C1 segment of cervical spinal cord (tissue), 14 donors: Measurements from ENCODE around the gene MTFMT.
A peak's percentile ranks its signal among the peaks of the same experiment; 100 is the strongest.

Experiments used
- DNase-seq, 14 donors: peaks; one replicate each; lab custom pipeline; 2025; lab: John Stamatoyannopoulos, UW

The MTFMT gene

DNA sequence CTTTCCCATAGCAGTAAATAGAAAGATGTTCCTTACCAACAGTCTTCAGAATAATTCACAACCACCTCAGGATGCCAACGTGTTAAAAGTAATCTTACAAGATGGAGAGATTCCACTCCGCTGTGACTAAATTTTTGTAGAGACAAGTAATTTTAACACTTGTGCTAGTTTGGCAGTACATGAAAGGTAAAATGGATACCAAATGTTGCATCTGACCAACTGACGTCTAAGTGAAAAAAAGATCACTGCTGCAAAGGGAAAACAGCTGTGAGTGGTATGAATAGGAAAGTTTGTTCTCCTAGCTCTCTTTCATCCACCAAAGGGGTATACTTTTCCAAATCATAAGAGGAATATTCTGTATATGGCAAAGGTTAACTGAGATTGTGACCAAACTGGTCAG, 42.3 kb downstream of the MTFMT start:
- DNase-seq, result no peak

DNA sequence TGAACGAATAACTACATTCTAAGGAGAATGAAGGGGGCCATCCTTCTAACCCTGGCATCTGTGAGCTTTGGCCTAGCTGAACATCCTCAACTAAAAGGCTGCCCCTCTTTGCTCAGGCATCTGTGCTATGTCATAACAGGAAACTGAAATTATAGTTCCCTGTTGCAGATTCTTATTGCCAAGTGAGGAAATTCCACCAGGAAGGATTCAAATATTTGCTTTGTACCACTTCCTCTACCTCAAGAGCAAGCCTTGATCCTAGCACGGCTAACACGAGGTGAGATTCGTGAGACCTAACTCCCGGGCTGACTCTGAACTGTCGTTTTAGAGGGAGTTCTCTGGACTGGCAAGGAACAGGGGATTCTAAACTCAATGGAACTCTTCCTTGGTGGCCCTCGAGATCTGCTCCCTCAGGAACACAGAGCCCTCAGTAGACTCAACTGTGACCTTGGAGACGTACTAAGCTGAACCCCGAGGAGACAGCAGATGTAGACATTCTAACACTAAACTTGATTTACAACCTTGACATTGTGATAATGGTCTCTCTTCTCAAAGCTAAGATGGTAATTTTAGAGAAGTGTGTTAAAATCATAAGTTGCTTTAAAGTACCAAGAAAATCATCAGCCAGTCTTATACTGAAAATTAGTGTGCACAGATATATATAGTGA, 43.9 kb downstream of the MTFMT start:
- DNase-seq, result no peak

DNA sequence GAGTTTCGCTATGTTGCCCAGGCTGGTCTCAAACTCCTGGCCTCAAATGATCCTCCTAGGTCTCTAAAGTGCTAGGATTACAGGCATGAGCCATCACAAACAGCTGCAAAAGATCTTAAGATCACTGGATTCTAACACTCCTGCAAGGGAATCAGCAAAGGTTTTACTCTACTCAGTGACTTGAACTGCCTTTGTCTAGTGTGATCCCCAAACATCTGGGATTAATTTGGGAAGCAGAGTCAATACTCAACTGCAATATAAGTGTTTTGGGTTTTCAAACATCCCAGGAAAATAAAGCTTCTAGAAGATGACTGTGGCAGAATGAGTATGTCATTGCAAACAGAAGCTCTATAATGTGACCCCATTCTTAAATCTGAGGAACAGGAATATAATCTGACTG, 47.0 kb downstream of the MTFMT start:
- no peak for DNase-seq

DNA sequence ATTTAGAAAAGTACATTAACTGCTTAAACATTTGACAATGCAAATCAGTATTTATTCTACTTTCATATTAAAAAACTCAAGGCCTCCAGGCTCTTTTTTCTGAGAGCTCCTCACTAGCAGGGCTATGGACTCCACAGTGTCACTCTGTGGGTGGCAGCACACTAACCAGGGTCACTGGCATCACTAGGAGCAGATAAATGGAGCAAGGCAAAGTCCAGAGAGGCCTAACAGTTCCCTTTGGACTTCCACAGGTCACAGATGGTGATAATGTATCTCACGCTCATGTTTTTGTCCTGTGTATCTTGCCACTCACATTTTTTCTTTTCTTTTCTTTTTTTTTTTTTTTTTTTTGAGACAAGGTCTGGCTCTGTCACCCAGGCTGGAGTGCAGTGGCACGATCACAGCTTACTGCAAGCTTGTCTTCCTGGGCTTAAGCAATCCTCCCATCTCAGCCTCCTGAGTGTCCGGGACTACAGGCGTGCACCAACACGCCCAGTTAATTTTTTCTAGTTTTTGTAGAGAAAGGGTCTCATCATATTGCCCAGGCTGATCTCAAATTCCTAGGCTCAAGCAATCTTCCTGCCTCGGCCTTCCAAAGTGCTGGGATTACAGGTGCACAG, 47.5 kb downstream of the MTFMT start:
- DNase-seq, result no peak

DNA sequence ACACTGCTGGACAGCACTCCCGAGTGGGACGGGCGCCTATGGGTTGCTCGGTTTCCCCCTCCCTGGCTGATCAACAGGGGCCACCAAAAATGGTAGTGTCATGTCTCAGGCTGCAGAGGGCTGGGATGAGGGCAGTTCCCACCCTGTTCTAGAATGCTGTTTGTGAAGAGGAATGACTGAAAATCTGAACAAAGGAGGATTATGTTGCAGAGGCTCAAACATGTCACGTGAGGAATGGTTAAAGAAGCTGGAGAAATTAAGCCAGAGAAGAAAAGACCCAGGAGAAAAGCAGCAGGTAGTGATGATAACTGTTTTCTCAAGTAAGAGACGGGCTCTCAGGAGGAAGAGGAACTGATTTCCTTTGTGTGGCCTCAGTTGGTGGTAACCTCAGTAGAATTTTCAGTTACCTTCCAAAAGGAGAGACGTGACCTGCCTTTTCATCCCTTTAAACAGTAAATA, 50.2 kb downstream of the MTFMT start:
- DNase-seq, result peak in 5 of 14 donors; percentile 5 to 22 (median 20)

DNA sequence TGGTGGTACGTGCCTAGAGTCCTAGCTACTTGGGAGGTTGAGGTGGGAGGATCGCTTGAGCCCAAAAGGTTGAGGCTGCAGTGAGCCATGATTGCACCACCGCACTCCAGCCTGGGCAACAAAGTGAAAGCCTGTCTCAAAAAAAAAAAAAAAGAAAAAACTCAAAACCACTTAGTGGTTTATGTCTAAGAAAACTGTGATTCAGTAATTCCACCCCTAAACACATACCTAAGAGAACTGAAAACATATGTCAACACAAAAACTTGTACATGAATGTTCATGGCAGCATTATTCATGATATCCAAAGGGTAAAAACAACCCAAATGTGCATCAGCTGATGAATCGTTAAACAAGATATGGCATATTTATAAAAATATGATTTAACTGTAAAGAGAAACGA, 54.0 kb downstream of the MTFMT start:
- DNase-seq, result no peak

DNA sequence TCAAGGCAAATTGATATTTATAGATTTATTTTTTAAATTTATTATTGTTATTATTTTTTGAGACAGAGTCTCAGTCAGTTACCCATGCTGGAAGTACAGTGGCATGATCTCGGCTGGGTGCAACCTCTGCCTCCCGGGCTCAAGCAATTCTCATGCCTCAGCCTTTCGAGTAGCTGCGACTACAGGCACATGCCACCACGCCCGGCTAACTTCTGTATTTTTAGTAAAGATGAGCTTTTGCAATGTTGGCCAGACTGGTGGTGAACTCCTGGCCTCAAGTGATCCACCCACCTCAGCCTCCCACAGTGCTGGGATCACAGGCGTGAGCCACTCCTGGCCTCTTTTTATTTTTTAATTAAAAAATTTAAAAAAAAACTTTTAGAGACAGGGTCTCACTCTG, 58.7 kb downstream of the MTFMT start:
- no peak for DNase-seq

DNA sequence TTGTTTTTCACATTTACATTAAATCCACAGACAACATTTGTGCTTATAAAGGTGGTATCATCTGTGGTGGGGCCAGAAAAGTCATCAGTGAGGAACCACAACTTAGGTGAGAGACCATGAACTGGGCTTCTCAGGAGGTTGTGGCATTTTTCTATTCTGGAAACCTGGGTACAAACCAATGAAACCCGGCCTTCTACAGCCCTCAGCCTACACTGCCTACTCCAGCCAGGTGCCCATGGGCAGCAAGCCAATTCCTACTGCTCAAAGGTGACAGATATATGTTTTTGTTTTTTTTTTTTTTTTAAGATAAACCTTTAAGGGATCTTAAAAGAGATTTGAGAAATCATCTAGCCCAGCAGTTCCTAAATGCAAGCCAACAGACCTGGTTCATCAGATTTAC, 60.0 kb downstream of the MTFMT start:
- peak in 1 of 14 donors; percentile 13 for DNase-seq

DNA sequence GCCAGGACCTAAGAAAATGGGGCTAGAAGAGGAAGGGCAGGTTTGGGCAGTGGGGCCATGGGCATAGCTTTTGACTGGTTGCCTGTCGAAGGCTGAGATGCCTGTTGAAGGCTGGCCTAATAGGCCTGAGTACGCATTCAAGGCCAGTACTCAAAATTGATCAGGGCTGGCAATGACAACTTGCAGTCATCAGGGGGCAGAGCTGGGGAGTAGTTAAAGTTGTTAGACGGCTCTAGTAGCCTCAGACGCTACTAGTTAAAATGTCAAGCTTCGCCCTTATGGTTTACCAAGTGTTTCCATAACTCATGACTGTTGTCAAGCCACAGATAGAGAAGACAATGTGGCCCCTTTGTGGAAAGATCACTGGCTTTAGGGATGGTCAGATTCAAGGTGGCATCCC, 68.4 kb downstream of the MTFMT start:
- DNase-seq, result no peak

DNA sequence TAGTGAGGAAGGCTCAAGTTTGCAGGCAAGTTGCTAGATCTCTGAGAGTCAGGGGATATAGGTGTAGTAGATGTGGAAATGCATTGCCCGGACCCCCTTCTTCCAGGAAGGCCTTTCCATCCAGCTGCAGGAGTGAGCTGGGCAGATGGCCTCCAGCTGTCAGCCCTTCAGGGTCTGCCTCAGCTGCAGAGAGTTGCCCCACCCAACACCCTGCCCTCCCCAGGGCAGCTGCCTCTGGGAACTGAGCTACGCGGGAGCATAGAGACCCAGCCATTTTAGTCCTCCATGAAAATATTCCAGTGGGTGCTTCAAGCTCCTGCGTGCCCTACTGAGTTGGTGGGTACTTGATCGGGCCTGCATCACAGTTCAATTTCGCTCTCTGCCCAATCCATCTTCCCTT, 69.3 kb downstream of the MTFMT start:
- DNase-seq, result no peak

DNA sequence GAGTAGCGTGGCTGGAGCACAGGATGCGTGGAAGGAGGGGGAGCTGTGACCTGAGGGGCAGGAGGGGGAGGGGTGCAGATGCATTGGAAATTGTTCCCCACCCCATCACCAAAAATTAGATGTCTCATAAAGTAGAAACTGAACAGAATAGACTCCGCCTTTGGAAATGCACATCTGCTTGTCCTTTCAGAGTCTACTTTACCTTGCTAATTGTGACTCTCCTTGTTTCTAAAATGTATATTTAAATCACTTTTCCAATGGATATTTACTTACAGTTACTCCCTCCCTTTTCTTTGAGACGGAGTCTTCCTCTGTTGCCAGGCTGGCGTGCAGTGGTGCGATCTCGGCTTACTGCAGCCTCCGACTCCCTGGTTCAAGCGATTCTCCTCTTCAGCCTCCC, 70.3 kb downstream of the MTFMT start:
- no peak for DNase-seq

DNA sequence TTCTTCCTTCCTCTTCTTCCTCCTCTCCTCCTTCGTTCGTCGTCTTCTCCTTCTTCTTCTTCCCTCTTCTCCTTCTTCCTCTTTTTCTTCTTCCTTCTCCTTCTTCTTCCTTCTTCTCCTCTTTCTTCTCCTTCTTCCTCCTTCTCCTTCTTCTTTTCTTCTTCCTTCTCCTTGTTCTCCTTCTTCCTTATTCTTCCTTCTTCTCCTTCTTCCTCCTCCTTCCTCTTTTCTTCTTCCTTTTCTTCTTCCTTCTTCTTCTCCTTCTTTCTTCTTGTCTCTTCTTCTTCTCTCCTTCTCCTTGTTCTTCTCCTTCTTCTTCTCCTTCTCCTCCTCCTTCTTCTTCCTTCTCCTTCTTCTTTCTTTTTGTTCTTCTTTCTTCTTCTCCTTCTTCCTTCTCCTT, 75.0 kb downstream of the MTFMT start:
- no peak for DNase-seq

DNA sequence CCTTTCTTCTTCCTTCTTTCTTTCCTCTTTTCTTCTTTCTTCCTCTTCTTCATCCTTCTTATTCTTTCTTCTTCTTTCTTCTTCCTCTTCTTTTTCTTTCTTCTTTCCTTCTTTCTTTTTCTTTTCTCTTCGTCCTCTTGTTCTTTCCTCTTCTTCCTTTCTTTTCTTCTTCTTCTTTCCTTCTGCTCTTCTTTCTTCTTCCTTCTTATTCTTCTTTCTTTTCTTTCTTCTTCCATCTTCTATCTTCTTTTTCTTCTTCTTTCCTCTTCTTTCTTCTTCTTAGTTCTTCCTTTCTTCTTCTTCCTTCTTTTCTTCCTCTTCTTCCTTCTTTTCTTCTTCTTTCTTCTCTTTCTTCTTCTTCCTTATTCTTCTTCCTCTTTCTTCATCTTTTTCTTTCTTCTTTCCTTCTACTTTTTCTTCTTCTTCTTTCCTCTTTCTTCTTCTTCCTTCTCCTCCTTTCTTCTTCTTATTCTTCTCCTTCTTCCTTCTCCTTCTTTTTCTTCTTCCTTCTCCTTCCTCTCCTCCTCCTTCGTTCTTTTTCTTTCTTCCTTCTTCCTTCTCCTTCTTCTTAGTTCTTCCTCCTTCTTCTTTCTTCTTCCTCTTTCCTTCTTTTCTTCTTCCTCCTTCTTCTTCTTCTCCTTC, 77.5 kb downstream of the MTFMT start:
- DNase-seq, result no peak
